Transverse colon (tissue), 4 donors: ENCODE results near the gene TSTD2. TPM values are rescaled to one million over a fixed set of nuclear protein-coding genes. Genes with fewer than 3 reads are reported as not detected.

ENCODE experiments used
- DNase-seq: peaks from one replicate; pipeline ENCODE4 v3.0.0-alpha.2; 2019
- H3K27ac ChIP-seq, 4 donors: fragments of 200-600 bp; sonication (generic); 2 replicates each; pipeline ENCODE4 v1.5.1; 2016 to 2018; ENCODE audit warnings: inconsistent platforms in 4 of 4
- H3K27me3 ChIP-seq: fragments of 200-600 bp; sonication (generic); 2 replicates; pipeline ENCODE4 v1.5.1; 2017; ENCODE audit warnings: inconsistent platforms
- H3K36me3 ChIP-seq, 4 donors: fragments of 200-600 bp; sonication (generic); 2 replicates each; pipeline ENCODE4 v1.5.1; 2017 to 2019; ENCODE audit warnings: inconsistent platforms in 4 of 4
- H3K4me1 ChIP-seq, 4 donors: fragments of 200-600 bp; sonication (generic); 2 replicates each; pipeline ENCODE4 v1.5.1; 2017 to 2020; ENCODE audit warnings: inconsistent platforms in 4 of 4
- H3K4me3 ChIP-seq, 4 donors: fragments of 200-600 bp; sonication (generic); 1 replicate in 1 of 4; 2 replicates in 3 of 4; pipeline versions ENCODE4 v1.5.1 to v1.6.1; 2017 to 2019; ENCODE audit warnings: inconsistent platforms in 4 of 4
- H3K9me3 ChIP-seq, 2 donors: fragments of 200-600 bp; sonication (generic); 2 replicates each; pipeline ENCODE4 v1.5.1; 2017 to 2019; ENCODE audit warnings: inconsistent platforms in 2 of 2
- CTCF ChIP-seq, 5 experiments: fragments of 200-600 bp in 3 of 5; fragments of 450-650 bp in 2 of 5; sonication (generic) in 3 of 5; IDR thresholded peaks; 1 replicate in 2 of 5; 2 replicates in 3 of 5; pipeline ENCODE4 v1.5.1; 2016 to 2017; ENCODE audit warnings: antibody characterized with exemption in 5 of 5, inconsistent platforms in 3 of 5, mild to moderate bottlenecking in 2 of 5, moderate library complexity in 1 of 5
- EP300 ChIP-seq: sonication (generic); formaldehyde crosslinking; IDR thresholded peaks from one replicate; pipeline ENCODE4 v1.6.1; 2017; ENCODE audit warnings: antibody characterized with exemption, low read depth
- POLR2A ChIP-seq: fragments of 450-650 bp; IDR thresholded peaks from one replicate; pipeline ENCODE4 v1.6.1; 2016; ENCODE audit warnings: antibody characterized with exemption, mild to moderate bottlenecking, moderate library complexity
- POLR2AphosphoS5 ChIP-seq, 3 donors: sonication (generic); formaldehyde crosslinking; IDR thresholded peaks; one replicate each; pipeline ENCODE4 v1.6.1; 2016; ENCODE audit warnings: antibody characterized with exemption in 3 of 3
- WGBS, 2 donors: methylation state at CpG; one replicate each; pipeline ENCODE4 v1.1.5; 2018; ENCODE audit warnings: low coverage in 1 of 2; 5-methylcytosine and 5-hydroxymethylcytosine counted together
- in situ Hi-C, 4 donors: fragments of 200-750 bp; cut with MboI; loops; one replicate each; pipeline versions ENCODE4 v1.15.0 to v1.15.1; 2017; ENCODE audit warnings: low sequenced_read_pairs in 3 of 4, low pct_ligation_motif_present in 1 of 4, low pct_unique_long_range_greater_than_20kb in 1 of 4
- intact Hi-C: fragments of 100-400 bp; cut with DNase I; formaldehyde crosslinking; loops from one replicate; pipeline ENCODE4 v1.15.1; 2023; ENCODE audit warnings: low total_unique reads
- total RNA-seq, 4 donors: library from RNA; depleted of rRNA; stranded (reverse); fragments of >200 nt; gene quantifications; one replicate each; pipeline ENCODE4 v1.1.0, GENCODE V29; 2016

The TSTD2 gene
- total RNA-seq, 4 donors from 2014 or later = 13.8 to 27.0 (median 20.3) TPM

GRCh38 chr9:97665742-97666141, 32.6 kb upstream of the TSTD2 start:
- DNase-seq = no peak
- Histone ChIP-seq H3K4me1 (peaks cover 0 to under 1% (median 0%) of the 10 kb centered on the region in 4 donors), H3K36me3 (peaks cover 0 to 78% (median 28%) of the 10 kb centered on the region in 4 donors), H3K4me3 (no peak overlapping the region), H3K9me3 (no peaks in the 10 kb centered on the region), H3K27ac (no peak overlapping the region), H3K27me3 (no peaks in the 10 kb centered on the region)
- intact Hi-C loops = no loop called here
- WGBS, 2 donors = 86 to 87% methylated on average over 3 of the region's 3 CpGs
- in situ Hi-C loops = no loop called here
- no peak for TF ChIP-seq POLR2AphosphoS5 (IDR thresholded peaks at IDR 0.05)
- TF ChIP-seq POLR2A = no peak
- TF ChIP-seq EP300 = no peak
- TF ChIP-seq CTCF (IDR thresholded peaks at IDR 0.05) = no peak

- Histone ChIP-seq H3K4me1 (no peaks in the 10 kb centered on the region), H3K36me3 (peaks cover 0 to 77% (median 36%) of the 10 kb centered on the region in 4 donors), H3K27me3 (no peaks in the 10 kb centered on the region), H3K27ac (no peak overlapping the region), H3K9me3 (no peaks in the 10 kb centered on the region), H3K4me3 (no peak overlapping the region)
- 86 to 88% methylated on average over 2 of the region's 2 CpGs for WGBS, 2 donors
- TF ChIP-seq CTCF (IDR thresholded peaks at IDR 0.05) = no peak
- TF ChIP-seq POLR2A = no peak
- no peak for TF ChIP-seq EP300
- TF ChIP-seq POLR2AphosphoS5 (IDR thresholded peaks at IDR 0.05) = no peak
- in situ Hi-C loops = no loop called here
- no peak for DNase-seq
- intact Hi-C loops = no loop called here
Measured at GRCh38 chr9:97660847-97661246, 27.7 kb upstream of the TSTD2 start.

GRCh38 chr9:97660340-97660739, 27.2 kb upstream of the TSTD2 start:
- in situ Hi-C loops = no loop called here
- intact Hi-C loops = no loop called here
- no peak for DNase-seq
- Histone ChIP-seq H3K4me3 (no peak overlapping the region), H3K27me3 (no peaks in the 10 kb centered on the region), H3K36me3 (peaks cover 0 to 77% (median 38%) of the 10 kb centered on the region in 4 donors), H3K9me3 (no peaks in the 10 kb centered on the region), H3K27ac (peak overlapping the region in 1 of 4 donors; percentile 25), H3K4me1 (no peaks in the 10 kb centered on the region)
- WGBS, 2 donors = 74 to 83% methylated on average over 5 of the region's 5 CpGs
- TF ChIP-seq EP300 = no peak
- TF ChIP-seq CTCF (IDR thresholded peaks at IDR 0.05) = no peak
- TF ChIP-seq POLR2A = no peak
- no peak for TF ChIP-seq POLR2AphosphoS5 (IDR thresholded peaks at IDR 0.05)

- intact Hi-C loops = no loop called here
- peaks cover 0 to 78% (median 39%) of the 10 kb centered on the region in 4 donors for H3K36me3 ChIP-seq
- no peaks in the 10 kb centered on the region for H3K4me1 ChIP-seq
- DNase-seq = no peak
- H3K4me3 ChIP-seq = no peak overlapping the region
- TF ChIP-seq CTCF (IDR thresholded peaks at IDR 0.05) (no peak), POLR2A (no peak), EP300 (no peak), POLR2AphosphoS5 (IDR thresholded peaks at IDR 0.05) (no peak)
- in situ Hi-C loops = no loop called here
- H3K27ac ChIP-seq = peak overlapping the region in 1 of 4 donors; percentile 25
- WGBS, 2 donors = 89% methylated on average over 2 to 3 of the region's 3 CpGs
- no peaks in the 10 kb centered on the region for H3K9me3 ChIP-seq
- no peaks in the 10 kb centered on the region for H3K27me3 ChIP-seq
Measured at GRCh38 chr9:97659771-97660170, 26.6 kb upstream of the TSTD2 start.
